K562 (cell line): ENCODE measurements around the gene MITF. TPM values are rescaled to one million over a fixed set of nuclear protein-coding genes. Genes with fewer than 3 reads are reported as not detected.

ENCODE experiments used
- ATAC-seq: fragments of 200-7000 bp; cut with Tn5 transposase; 3 replicates; pipeline ENCODE4 v1.9.1; 2020; ENCODE audit warnings: moderate library complexity
- Bru-seq: library from RNA; stranded (reverse); fragments of 400-500 nt; gene quantifications from one replicate; lab custom pipeline; 2021; lab: Mats Ljungman, UMichigan
- BruChase-seq, 2 experiments: library from RNA; stranded (reverse); fragments of 400-500 nt; gene quantifications; one replicate each; lab custom pipeline; 2021; lab: Mats Ljungman, UMichigan
- BruUV-seq: library from RNA; stranded (reverse); fragments of 400-500 nt; replicated peaks from 2 replicates; lab custom pipeline; 2021; lab: Mats Ljungman, UMichigan
- CTCF ChIA-PET: fragments of 300-600 bp; formaldehyde crosslinking; extraction: SDS; loops from one replicate; lab custom pipeline; 2021; ENCODE audit warnings: low intra/inter-chr PET ratio; lab: Yijun Ruan, JAX
- POLR2A ChIA-PET: fragments of 300-600, 350-650 bp; sonication (Branson Sonifier 250); formaldehyde crosslinking; extraction: SDS; loops from one replicate; lab custom pipeline; 2021; ENCODE audit warnings: antibody characterized with exemption, inconsistent platforms; lab: Yijun Ruan, JAX
- DNase-seq, 4 experiments: peaks; one replicate each; pipeline versions ENCODE4 v3.0.0 to v3.0.0-alpha.2; 2011 to 2018; ENCODE audit warnings: low spot score in 3 of 4, mixed read lengths in 3 of 4; ENCODE audit errors: extremely low read depth in 1 of 4
- FAIRE-seq: peaks from 2 replicates; lab custom pipeline; 2011; peaks lifted over from hg19 to GRCh38; lab: Jason Lieb, UNC
- H2AFZ ChIP-seq: 2 replicates; pipeline ENCODE4 v1.6.0; 2011; ENCODE audit warnings: low read depth, low read length, control low read depth, inconsistent platforms
- H3K27ac ChIP-seq: fragments of 200-600 bp; 3 replicates; pipeline ENCODE4 v1.8.0; 2011; ENCODE audit warnings: low read depth, mild to moderate bottlenecking, control low read depth, inconsistent platforms, low read length, moderate library complexity, mixed read lengths; ENCODE audit errors: extremely low read depth
- H3K27me3 ChIP-seq, 2 experiments: fragments of 300-600 bp in 1 of 2; 2 replicates in 1 of 2; 3 replicates in 1 of 2; pipeline versions ENCODE4 v1.6.0 to v1.8.0; 2011; ENCODE audit warnings: inconsistent platforms in 2 of 2, low read length in 2 of 2, mild to moderate bottlenecking in 1 of 2, mixed read lengths in 1 of 2, moderate library complexity in 1 of 2; ENCODE audit not compliant: control insufficient read depth in 2 of 2, insufficient read depth in 2 of 2
- H3K36me3 ChIP-seq: fragments of 300-600 bp; 3 replicates; pipeline ENCODE4 v1.8.0; 2011; ENCODE audit warnings: mild to moderate bottlenecking, low read length, inconsistent platforms; ENCODE audit not compliant: control insufficient read depth, insufficient read depth
- H3K4me1 ChIP-seq, 2 experiments: fragments of 200-600 bp in 1 of 2; replicated peaks in 1 of 2; 2 replicates in 1 of 2; 3 replicates in 1 of 2; pipeline versions ENCODE4 v1.5.1 to v1.8.0; 2011; ENCODE audit warnings: inconsistent platforms in 2 of 2, low read length in 2 of 2, mild to moderate bottlenecking in 1 of 2, mixed read lengths in 1 of 2, moderate library complexity in 1 of 2; ENCODE audit not compliant: control insufficient read depth in 2 of 2, insufficient read depth in 2 of 2
- H3K4me2 ChIP-seq: 2 replicates; pipeline ENCODE4 v1.6.1; 2011; ENCODE audit warnings: low read length, control low read depth, inconsistent platforms, mixed read lengths; ENCODE audit not compliant: insufficient read depth
- H3K4me3 ChIP-seq: fragments of 200-600 bp; sonication (generic), shearing (Covaris generic); 2 replicates; pipeline ENCODE4 v1.5.1; 2016; ENCODE audit warnings: control low read depth, inconsistent platforms
- H3K79me2 ChIP-seq: fragments of 200-600 bp; 3 replicates; pipeline ENCODE4 v1.8.0; 2011; ENCODE audit warnings: low read length, inconsistent platforms; ENCODE audit not compliant: control insufficient read depth, insufficient read depth
- H3K9ac ChIP-seq, 2 experiments: 2 replicates each; pipeline versions ENCODE4 v1.6.0 to v1.6.1; 2011; ENCODE audit warnings: low read depth in 2 of 2, low read length in 2 of 2, control low read depth in 1 of 2, inconsistent platforms in 1 of 2, mild to moderate bottlenecking in 1 of 2, mixed read lengths in 1 of 2; ENCODE audit not compliant: insufficient read depth in 1 of 2
- H3K9me1 ChIP-seq: one replicate; pipeline ENCODE4 v1.6.0; 2011; ENCODE audit warnings: inconsistent platforms, mild to moderate bottlenecking, low read length, moderate library complexity; ENCODE audit not compliant: control insufficient read depth, insufficient read depth
- H3K9me3 ChIP-seq: replicated peaks from 2 replicates; pipeline ENCODE4 v1.5.1; 2011; ENCODE audit warnings: low read depth, low read length, inconsistent platforms; ENCODE audit not compliant: control insufficient read depth, insufficient read depth
- H4K20me1 ChIP-seq: replicated peaks from 2 replicates; pipeline ENCODE4 v1.6.1; 2011; ENCODE audit warnings: low read length, inconsistent platforms, mixed read lengths; ENCODE audit not compliant: control insufficient read depth, insufficient read depth
- CBX3 ChIP-seq, 2 experiments: IDR thresholded peaks; 1 replicate in 1 of 2; 2 replicates in 1 of 2; pipeline ENCODE4 v1.6.1; 2012; ENCODE audit warnings: inconsistent platforms in 2 of 2, low read length in 2 of 2, borderline replicate concordance in 1 of 2, control low read depth in 1 of 2
- CCNT2 ChIP-seq: IDR thresholded peaks from 2 replicates; pipeline ENCODE4 v1.6.1; 2011; ENCODE audit warnings: borderline replicate concordance, low read depth, mild to moderate bottlenecking, moderate library complexity, mixed read lengths, low read length; ENCODE audit not compliant: insufficient read length; ENCODE audit errors: extremely low read depth
- CTCFL ChIP-seq: IDR thresholded peaks from 2 replicates; pipeline ENCODE4 v1.6.1; 2011; ENCODE audit warnings: borderline replicate concordance, low read depth, mild to moderate bottlenecking, moderate library complexity, low read length; ENCODE audit not compliant: insufficient read depth, poor library complexity, severe bottlenecking
- PTBP1 ChIP-seq: fragments of 200-400 bp; formaldehyde crosslinking; IDR thresholded peaks from 2 replicates; pipeline ENCODE4 v1.6.1; 2017; ENCODE audit warnings: low read depth, low read length
- RCOR1 ChIP-seq, 2 experiments: IDR thresholded peaks; 2 replicates each; pipeline ENCODE4 v1.6.1; 2012; ENCODE audit warnings: low read depth in 2 of 2, low read length in 2 of 2, borderline replicate concordance in 1 of 2, improper control_type of control experiment in 1 of 2
- SIX5 ChIP-seq, 2 experiments: IDR thresholded peaks; 2 replicates each; pipeline ENCODE4 v1.6.1; 2011; ENCODE audit warnings: low read length in 2 of 2, borderline replicate concordance in 1 of 2, low read depth in 1 of 2, mild to moderate bottlenecking in 1 of 2, moderate library complexity in 1 of 2; ENCODE audit not compliant: insufficient read depth in 1 of 2
- SMAD2 ChIP-seq: fragments of 150-350 bp; IDR thresholded peaks from 2 replicates; pipeline ENCODE4 v1.6.1; 2014; ENCODE audit warnings: low read depth, mild to moderate bottlenecking, low read length
- TFAM ChIP-seq: fragments of 250-450 bp; sonication (Bioruptor Pico); conservative IDR thresholded peaks from 2 replicates; pipeline ENCODE4 v1.5.0; 2021; ENCODE audit warnings: mild to moderate bottlenecking, moderate library complexity
- ZNF644 ChIP-seq: fragments of 200-800 bp; sonication (Bioruptor generic); IDR thresholded peaks from 2 replicates; pipeline ENCODE4 v1.6.1; 2016; ENCODE audit warnings: low read depth, missing genetic modification characterization, missing compliant biosample characterization
- WGBS: fragments of 100-300 bp; shearing (Covaris generic); methylation state at CpG from one replicate; pipeline ENCODE4 v1.1.6; 2016; ENCODE audit warnings: low coverage, mixed read lengths; ENCODE audit not compliant: insufficient coverage; ENCODE audit errors: missing lambda C conversion rate; 5-methylcytosine and 5-hydroxymethylcytosine counted together
- in situ Hi-C: fragments of 300-500 bp; cut with MboI; formaldehyde crosslinking; loops from 4 replicates; pipeline ENCODE4 v1.15.0; 2018; ENCODE audit warnings: inconsistent platforms, mixed read lengths
- intact Hi-C: fragments of 100-400 bp; cut with micrococcal nuclease; formaldehyde crosslinking; loops from 2 replicates; pipeline ENCODE4 v1.14.2; 2022
- long read RNA-seq, 3 experiments: library from polyadenylated mRNA in 2 of 3; library from RNA in 1 of 3; unstranded in 2 of 3; stranded (forward) in 1 of 3; transcript quantifications; one replicate each; pipeline ENCODE4 v2.0.0, GENCODE V29; 2019 to 2022
- polyA minus RNA-seq, 3 experiments: library from RNA; depleted of rRNA, polyadenylated mRNA; stranded (reverse); fragments of >200 nt; gene quantifications; 2 replicates each; pipeline ENCODE4 v1.2.3, GENCODE V29; 2011
- polyA plus RNA-seq, 8 experiments: library from polyadenylated mRNA; depleted of rRNA in 4 of 8; stranded (reverse) in 5 of 8; unstranded in 3 of 8; fragments of >200 nt; fragmentation: Nextera tagmentation in 2 of 8; fragmentation: Illumina TruSeq in 1 of 8; extraction: Ambion mirVana in 2 of 8; extraction: Trizol in 1 of 8; gene quantifications; 2 replicates each; pipeline versions ENCODE4 v1.2.1 to v1.2.3, GENCODE V29; 2011 to 2014; ENCODE audit warnings: inconsistent platforms in 1 of 8, missing spikeins in 1 of 8
- total RNA-seq, 7 experiments: library from RNA; depleted of rRNA in 6 of 7; stranded (reverse); fragments of >200 nt in 6 of 7; fragmentation: Illumina TruSeq in 2 of 7; extraction: Trizol in 2 of 7; gene quantifications; 2 replicates each; pipeline versions ENCODE4 v1.2.1 to v1.2.3, GENCODE V29; 2011 to 2021; ENCODE audit warnings: low replicate concordance in 1 of 7
- TF ChIP-seq, protein P1 (sequence below): fragments of 250-450 bp; sonication (Bioruptor Pico); IDR thresholded peaks from 2 replicates; pipeline ENCODE4 v1.8.0; 2022; ENCODE audit warnings: moderate library complexity, mild to moderate bottlenecking, inconsistent platforms

MITF gene
- 14.1 and 25.5 TPM in 2 replicates for total RNA-seq (2011; cell fraction: chromatin; rRNA removed; ENCODE audit: low replicate concordance)
- 10.0 and 11.2 TPM in 2 replicates for total RNA-seq (2011; cell fraction: nucleolus; rRNA removed)
- 19.1 and 23.1 TPM in 2 replicates for total RNA-seq (2011; cell fraction: nucleoplasm; rRNA removed)
- total RNA-seq (2014; rRNA removed), result 11.5 and 17.6 TPM in 2 replicates
- total RNA-seq (2014; rRNA removed; fragmentation: Illumina TruSeq; extraction: Trizol), result 11.1 and 13.5 TPM in 2 replicates
- total RNA-seq (2015; rRNA removed; fragmentation: Illumina TruSeq; extraction: Trizol), result 13.4 and 14.2 TPM in 2 replicates
- total RNA-seq (2021), result 14.6 and 16.5 TPM in 2 replicates
- polyA plus RNA-seq (2011; rRNA removed), result 9.7 and 10.1 TPM in 2 replicates
- polyA plus RNA-seq (2011; cell fraction: cytosol; rRNA removed), result 9.3 and 11.5 TPM in 2 replicates
- polyA plus RNA-seq (2011; cell fraction: nucleus; rRNA removed), result 11.0 and 11.4 TPM in 2 replicates
- polyA plus RNA-seq (2012), result 7.4 and 9.4 TPM in 2 replicates
- 10.7 and 14.9 TPM in 2 replicates for polyA plus RNA-seq (2014; fragmentation: Illumina TruSeq; extraction: Trizol)
- 1 to 10 TPM; 5.6 to 9.0 TPM for polyA plus RNA-seq (2014; fragmentation: Nextera tagmentation; extraction: Ambion mirVana)
- polyA plus RNA-seq (2014; rRNA removed), result 8.4 and 8.7 TPM in 2 replicates
- 32.4 and 33.9 TPM in 2 replicates for polyA minus RNA-seq (2011; rRNA and poly(A)+ RNA removed)
- 11.4 and 11.9 TPM in 2 replicates for polyA minus RNA-seq (2011; cell fraction: cytosol; rRNA and poly(A)+ RNA removed)
- 21.8 and 42.0 TPM in 2 replicates for polyA minus RNA-seq (2011; cell fraction: nucleus; rRNA and poly(A)+ RNA removed)
- percentile 72 among the genes with signal in this experiment for Bru-seq, nascent RNA
- BruChase-seq, experiment 1, labeled RNA remaining after a 2-hour chase, result percentile 68 among the genes with signal in this experiment
- percentile 65 among the genes with signal in this experiment for BruChase-seq, experiment 2, labeled RNA remaining after a 6-hour chase
- long read RNA-seq, experiment 1, full-length matches to known transcripts, result 34 of 67 reads
- long read RNA-seq, experiment 1, partial matches to known transcripts, result 17 of 67 reads
- long read RNA-seq, experiment 1, other reads (novel, unspliced or antisense), result 16 of 67 reads
- long read RNA-seq, experiment 2, partial matches to known transcripts, result 0 of 14 reads
- long read RNA-seq, experiment 2, other reads (novel, unspliced or antisense), result 14 of 14 reads
- long read RNA-seq, experiment 3, full-length matches to known transcripts, result 16 of 22 reads
- long read RNA-seq, experiment 3, partial matches to known transcripts, result 2 of 22 reads
- long read RNA-seq, experiment 3, other reads (novel, unspliced or antisense), result 4 of 22 reads

DNA sequence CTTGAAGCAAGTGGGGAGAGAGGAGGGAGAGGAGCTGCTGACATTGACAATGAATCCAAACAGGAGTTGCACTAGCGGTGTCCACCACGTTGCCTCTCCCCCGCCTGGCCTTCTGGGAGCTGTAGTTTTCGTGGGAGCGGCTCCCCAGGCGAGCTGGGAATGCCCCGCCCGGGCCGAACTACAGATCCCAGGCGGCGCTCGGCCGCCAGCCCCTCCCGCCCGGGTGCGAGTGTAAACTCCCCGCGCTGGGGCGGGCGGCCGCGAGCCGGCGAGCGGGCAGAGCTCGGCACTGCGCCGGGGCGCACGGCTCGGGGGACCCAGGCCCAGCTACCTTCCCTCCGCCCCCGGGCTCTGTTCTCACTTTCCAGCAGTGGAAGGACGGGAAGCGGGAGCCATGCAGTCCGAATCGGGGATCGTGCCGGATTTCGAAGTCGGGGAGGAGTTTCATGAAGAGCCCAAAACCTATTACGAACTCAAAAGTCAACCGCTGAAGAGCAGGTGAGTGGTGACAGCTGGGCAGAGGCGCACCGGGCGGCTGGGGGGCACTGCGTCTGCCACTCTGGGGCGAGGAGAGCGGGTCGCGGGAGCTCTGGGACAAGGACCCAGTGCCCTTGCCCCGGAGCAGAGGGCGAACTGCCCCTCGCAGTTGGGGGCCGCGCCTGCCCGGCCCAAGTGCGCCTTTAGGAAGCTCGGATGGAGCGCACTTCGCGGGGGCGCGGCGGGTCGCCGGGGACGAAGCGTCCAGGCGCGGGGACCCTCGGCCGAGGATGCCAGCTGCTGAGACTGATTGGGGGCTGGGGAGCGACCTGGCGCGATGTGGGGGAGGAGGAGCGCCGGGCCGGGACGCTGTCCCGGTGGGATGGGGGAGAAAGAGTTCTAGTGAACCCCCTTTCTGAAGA, at the start of gene MITF:
Gene MITF, plus strand, starts transcription at position 261 of the 899 bp plus-strand sequence. Its CDS starts 134 bp downstream, at position 395.
- H3K9me3 ChIP-seq, result 0 out of 2 replicates have a peak, but pooled peaks cover 3% of the 10 kb centered on the region
- peaks cover 52% of the 10 kb centered on the region for H3K79me2 ChIP-seq
- peaks cover 5 to 34% of the 10 kb centered on the region in 2 experiments; a peak in 3 of 5 replicates for H3K4me1 ChIP-seq
- no peaks in the 10 kb centered on the region for H4K20me1 ChIP-seq
- BruUV-seq, result no TSS peak
- FAIRE-seq (peak; percentile 90), DNase-seq (peak; percentile 86 to 93 (median 88)), ATAC-seq (peak; percentile 90)
- H2AFZ ChIP-seq, result peak within 1 kb of the TSS; percentile 95
- no peaks in the 10 kb centered on the region for H3K27me3 ChIP-seq
- peak within 1 kb of the TSS; percentile 68 to 96 for H3K9ac ChIP-seq
- ChIA-PET POLR2A (interaction anchor here (0.6 to 2.1 kb wide), 4 partner anchors 8 to 1999 kb away, joined by 3 to 9 read pairs (median 4); no protein-coding TSS in a partner anchor), CTCF (no interaction called here)
- H3K4me2 ChIP-seq, result peak within 1 kb of the TSS; percentile 91
- H3K4me3 ChIP-seq, result peak within 1 kb of the TSS; percentile 58
- intact Hi-C loops, result loop anchor here (2.0 to 5.0 kb wide), 2 partner anchors 47 to 53 kb away; no protein-coding TSS in a partner anchor
- WGBS, result 0% methylated on average over 46 of the region's 81 CpGs
- in situ Hi-C loops, result no loop called here
- H3K27ac ChIP-seq, result peak within 1 kb of the TSS; percentile 72
- no peaks in the 10 kb centered on the region for H3K36me3 ChIP-seq
- H3K9me1 ChIP-seq, result no peaks in the 10 kb centered on the region
- TF ChIP-seq CCNT2 (peak; percentile 68), CBX3 (IDR thresholded peaks at IDR 0.05; ENCODE audit: borderline replicate concordance in 1 of 2, low read length in 2 of 2) (peak in 1 of 2 experiments; percentile 42; a peak in 1 of 3 replicates), PTBP1 (no peak), SIX5 (IDR thresholded peaks at IDR 0.05; ENCODE audit: borderline replicate concordance in 1 of 2, insufficient read depth in 1 of 2, low read depth in 1 of 2, low read length in 2 of 2) (peak; percentile 86 to 88), RCOR1 (IDR thresholded peaks at IDR 0.05; ENCODE audit: borderline replicate concordance in 1 of 2, low read depth in 2 of 2, low read length in 2 of 2) (no peak), TFAM (no peak), ZNF644 (tag) (peak; percentile 52; the same call in 1 of the 2 replicates), CTCFL (no peak), SMAD2 (no peak)
- TF ChIP-seq, protein P1, sequence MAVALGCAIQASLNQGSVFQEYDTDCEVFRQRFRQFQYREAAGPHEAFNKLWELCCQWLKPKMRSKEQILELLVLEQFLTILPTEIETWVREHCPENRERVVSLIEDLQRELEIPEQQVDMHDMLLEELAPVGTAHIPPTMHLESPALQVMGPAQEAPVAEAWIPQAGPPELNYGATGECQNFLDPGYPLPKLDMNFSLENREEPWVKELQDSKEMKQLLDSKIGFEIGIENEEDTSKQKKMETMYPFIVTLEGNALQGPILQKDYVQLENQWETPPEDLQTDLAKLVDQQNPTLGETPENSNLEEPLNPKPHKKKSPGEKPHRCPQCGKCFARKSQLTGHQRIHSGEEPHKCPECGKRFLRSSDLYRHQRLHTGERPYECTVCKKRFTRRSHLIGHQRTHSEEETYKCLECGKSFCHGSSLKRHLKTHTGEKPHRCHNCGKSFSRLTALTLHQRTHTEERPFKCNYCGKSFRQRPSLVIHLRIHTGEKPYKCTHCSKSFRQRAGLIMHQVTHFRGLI (CRISPR knock-in tag), result no peak
